Measurements from ENCODE around the gene MEF2D.

The MEF2D gene

DNA sequence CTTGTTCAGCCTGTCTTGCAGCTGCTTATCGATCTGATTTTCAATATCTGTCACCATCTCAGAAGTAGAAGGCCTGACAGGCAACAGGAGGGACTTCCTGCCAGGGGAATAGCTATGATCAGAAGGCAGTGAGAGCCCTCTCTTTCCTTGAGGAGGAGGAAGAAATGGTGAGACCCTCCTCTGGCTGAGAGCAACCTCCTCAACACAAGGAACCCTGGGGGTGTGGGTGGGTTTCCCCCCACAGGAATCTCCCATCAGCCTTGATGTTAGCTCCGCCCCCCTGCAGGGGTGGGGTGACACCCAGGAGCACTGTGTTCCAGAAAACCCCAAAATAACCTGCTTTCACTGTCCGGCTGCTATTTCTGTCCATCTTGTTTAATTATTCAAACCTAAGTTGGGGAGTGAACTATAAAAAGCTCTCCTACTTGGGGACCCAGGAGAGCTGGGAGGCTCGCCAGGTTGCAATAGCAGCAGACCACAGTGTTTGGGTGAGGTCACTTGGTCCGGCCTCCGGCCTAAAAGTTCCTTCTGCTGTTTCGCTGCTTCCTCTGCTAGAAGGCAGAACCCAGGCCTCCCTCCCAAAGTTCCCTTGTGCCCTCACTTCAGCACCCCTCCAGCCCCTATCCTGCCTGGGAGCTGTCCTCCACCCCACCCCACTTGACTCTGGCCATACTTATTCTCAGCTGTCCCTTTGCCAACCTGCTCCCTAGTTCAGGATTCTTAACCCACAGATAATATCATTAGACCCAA, 7.8 kb upstream of the MEF2D start:
- Histone ChIP-seq H3K4me3 (ENCODE audit: low read depth, low read length) (no peak overlapping the region), H3K4me1 (ENCODE audit: control insufficient read depth, insufficient read depth, low read length) (no peaks in the 10 kb centered on the region), H3K9me3 (ENCODE audit: control insufficient read depth, insufficient read depth, low read depth, low read length) (no peaks in the 10 kb centered on the region), H3K27ac (ENCODE audit: extremely low read depth, low read depth, low read length) (no peak overlapping the region), H3K36me3 (ENCODE audit: control insufficient read depth in 2 of 2, insufficient read depth in 1 of 2, low read length in 2 of 2) (no peaks in the 10 kb centered on the region)
- ChIA-PET POLR2A (interaction anchor here (0.6 to 1.2 kb wide), 2 partner anchors 12 to 42 kb away, joined by 4 read pairs; no protein-coding TSS in a partner anchor), CTCF (interaction anchor here (0.6 to 0.9 kb wide), 3 partner anchors 14 to 477 kb away, joined by 3 read pairs; no protein-coding TSS in a partner anchor)
- no peak for TF ChIP-seq ZNF302 (tag by site-specific recombination; IDR thresholded peaks at IDR 0.05; ENCODE audit: low read depth)
- TF ChIP-seq ZIC2 (tag by site-specific recombination; IDR thresholded peaks at IDR 0.05), result no peak
- TF ChIP-seq, protein P1, sequence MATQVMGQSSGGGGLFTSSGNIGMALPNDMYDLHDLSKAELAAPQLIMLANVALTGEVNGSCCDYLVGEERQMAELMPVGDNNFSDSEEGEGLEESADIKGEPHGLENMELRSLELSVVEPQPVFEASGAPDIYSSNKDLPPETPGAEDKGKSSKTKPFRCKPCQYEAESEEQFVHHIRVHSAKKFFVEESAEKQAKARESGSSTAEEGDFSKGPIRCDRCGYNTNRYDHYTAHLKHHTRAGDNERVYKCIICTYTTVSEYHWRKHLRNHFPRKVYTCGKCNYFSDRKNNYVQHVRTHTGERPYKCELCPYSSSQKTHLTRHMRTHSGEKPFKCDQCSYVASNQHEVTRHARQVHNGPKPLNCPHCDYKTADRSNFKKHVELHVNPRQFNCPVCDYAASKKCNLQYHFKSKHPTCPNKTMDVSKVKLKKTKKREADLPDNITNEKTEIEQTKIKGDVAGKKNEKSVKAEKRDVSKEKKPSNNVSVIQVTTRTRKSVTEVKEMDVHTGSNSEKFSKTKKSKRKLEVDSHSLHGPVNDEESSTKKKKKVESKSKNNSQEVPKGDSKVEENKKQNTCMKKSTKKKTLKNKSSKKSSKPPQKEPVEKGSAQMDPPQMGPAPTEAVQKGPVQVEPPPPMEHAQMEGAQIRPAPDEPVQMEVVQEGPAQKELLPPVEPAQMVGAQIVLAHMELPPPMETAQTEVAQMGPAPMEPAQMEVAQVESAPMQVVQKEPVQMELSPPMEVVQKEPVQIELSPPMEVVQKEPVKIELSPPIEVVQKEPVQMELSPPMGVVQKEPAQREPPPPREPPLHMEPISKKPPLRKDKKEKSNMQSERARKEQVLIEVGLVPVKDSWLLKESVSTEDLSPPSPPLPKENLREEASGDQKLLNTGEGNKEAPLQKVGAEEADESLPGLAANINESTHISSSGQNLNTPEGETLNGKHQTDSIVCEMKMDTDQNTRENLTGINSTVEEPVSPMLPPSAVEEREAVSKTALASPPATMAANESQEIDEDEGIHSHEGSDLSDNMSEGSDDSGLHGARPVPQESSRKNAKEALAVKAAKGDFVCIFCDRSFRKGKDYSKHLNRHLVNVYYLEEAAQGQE (tag by site-specific recombination; IDR thresholded peaks at IDR 0.05), result peak; percentile 71
- 0 out of 2 replicates have a peak, but pooled peaks have one; percentile 8 for TF ChIP-seq EGR2 (tag by site-specific recombination; IDR thresholded peaks at IDR 0.05; ENCODE audit: low read depth)
- no peak for TF ChIP-seq MYNN (tag by site-specific recombination; IDR thresholded peaks at IDR 0.05; ENCODE audit: borderline replicate concordance)
- no peak for TF ChIP-seq ZNF521 (tag by site-specific recombination; IDR thresholded peaks at IDR 0.05)
- no peak for TF ChIP-seq ZNF529 (tag by site-specific recombination; IDR thresholded peaks at IDR 0.05; ENCODE audit: insufficient replicate concordance)
- TF ChIP-seq ZBTB7A (tag by site-specific recombination; IDR thresholded peaks at IDR 0.05; ENCODE audit: low read depth), result no peak

DNA sequence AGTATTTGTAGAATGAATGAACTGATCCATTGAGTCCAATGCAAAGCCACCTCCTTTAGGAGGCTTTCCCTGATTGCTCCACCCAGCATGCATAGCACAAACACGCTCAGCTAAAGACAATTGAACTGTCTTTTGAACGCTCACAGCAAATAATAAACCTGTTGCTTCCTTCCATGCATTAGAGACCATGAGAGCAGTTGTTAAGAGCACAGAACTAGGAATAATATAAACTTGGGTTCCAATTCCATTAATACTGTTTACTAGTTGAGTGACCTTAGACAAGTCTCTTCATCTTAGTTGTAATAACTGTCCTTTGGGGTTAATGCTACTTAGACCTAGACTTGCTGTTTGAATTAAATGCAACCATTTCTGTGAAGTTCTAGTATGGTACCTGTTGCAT, 5.9 kb upstream of the MEF2D start:
- ChIA-PET POLR2A (no interaction called here), CTCF (interaction anchor here (0.6 to 1.2 kb wide), 3 partner anchors 26 to 737 kb away, joined by 3 to 4 read pairs (median 3); no protein-coding TSS in a partner anchor)
- H3K4me1 ChIP-seq (ENCODE audit: control insufficient read depth, insufficient read depth, low read length), result no peaks in the 10 kb centered on the region
- no peaks in the 10 kb centered on the region for H3K36me3 ChIP-seq (ENCODE audit: control insufficient read depth in 2 of 2, insufficient read depth in 1 of 2, low read length in 2 of 2)
- H3K4me3 ChIP-seq (ENCODE audit: low read depth, low read length), result no peak overlapping the region
- TF ChIP-seq SCRT1 (tag by site-specific recombination; IDR thresholded peaks at IDR 0.05; ENCODE audit: borderline replicate concordance) (0 out of 2 replicates have a peak, but pooled peaks have one; percentile 39), ZNF324 (tag by site-specific recombination; IDR thresholded peaks at IDR 0.05) (no peak), SCRT2 (tag by site-specific recombination; IDR thresholded peaks at IDR 0.05) (peak; percentile 90), ZNF660 (tag by site-specific recombination; IDR thresholded peaks at IDR 0.05) (no peak), ZBTB49 (tag by site-specific recombination; IDR thresholded peaks at IDR 0.05; ENCODE audit: low read depth) (no peak)
- no peak overlapping the region for H3K27ac ChIP-seq (ENCODE audit: extremely low read depth, low read depth, low read length)
- no peaks in the 10 kb centered on the region for H3K9me3 ChIP-seq (ENCODE audit: control insufficient read depth, insufficient read depth, low read depth, low read length)

DNA sequence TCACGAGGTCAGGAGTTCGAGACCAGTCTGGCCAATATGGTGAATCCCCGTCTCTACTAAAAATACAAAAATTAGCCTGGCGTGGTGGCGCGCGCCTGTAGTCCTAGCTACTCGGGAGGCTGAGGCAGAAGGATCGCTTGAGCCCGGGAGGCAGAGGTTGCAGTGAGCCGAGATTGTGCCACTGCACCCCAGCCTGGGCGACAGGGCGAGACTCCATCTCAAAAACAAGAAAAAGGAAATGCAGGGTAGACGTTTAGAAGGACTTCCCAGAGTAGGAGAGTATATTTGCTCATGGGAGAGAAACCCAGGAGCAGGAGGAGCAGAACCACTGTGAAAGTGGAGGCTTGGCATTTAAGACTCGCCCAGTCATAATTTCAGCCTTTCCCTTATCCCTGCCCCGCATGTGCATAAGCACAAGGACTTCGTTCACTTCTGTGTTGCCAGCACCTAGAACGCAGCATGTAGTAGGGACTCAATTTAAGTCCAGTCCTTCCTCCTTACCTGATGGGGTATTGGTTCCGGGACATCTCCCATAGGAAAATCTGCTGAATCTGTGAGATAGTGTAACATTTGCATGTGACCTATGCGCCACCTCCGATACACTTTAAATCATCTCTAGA, 5.2 kb upstream of the MEF2D start:
- CTCF ChIA-PET, result interaction anchor here (0.7 to 1.3 kb wide), 3 partner anchors 23 to 152 kb away, joined by 3 to 4 read pairs (median 3); no protein-coding TSS in a partner anchor
- Histone ChIP-seq H3K27ac (ENCODE audit: extremely low read depth, low read depth, low read length) (no peak overlapping the region), H3K4me3 (ENCODE audit: low read depth, low read length) (no peak overlapping the region), H3K4me1 (ENCODE audit: control insufficient read depth, insufficient read depth, low read length) (no peaks in the 10 kb centered on the region), H3K36me3 (ENCODE audit: control insufficient read depth in 2 of 2, insufficient read depth in 1 of 2, low read length in 2 of 2) (no peaks in the 10 kb centered on the region), H3K9me3 (ENCODE audit: control insufficient read depth, insufficient read depth, low read depth, low read length) (no peaks in the 10 kb centered on the region)
- POLR2A ChIA-PET, result interaction anchor here (0.6 to 1.3 kb wide), 6 partner anchors 13 to 124 kb away, joined by 3 to 7 read pairs (median 4); partner anchors contain the start of gene NAXE
- TF ChIP-seq PRDM1 (tag by site-specific recombination; IDR thresholded peaks at IDR 0.05) (no peak), ZNF548 (tag by site-specific recombination; IDR thresholded peaks at IDR 0.05) (0 out of 2 replicates have a peak, but pooled peaks have one; percentile 17), ZNF768 (tag by site-specific recombination; IDR thresholded peaks at IDR 0.05) (no peak), ZNF843 (tag by site-specific recombination; IDR thresholded peaks at IDR 0.05) (no peak), ZNF521 (tag by site-specific recombination; IDR thresholded peaks at IDR 0.05) (no peak), KLF9 (tag by site-specific recombination; IDR thresholded peaks at IDR 0.05; ENCODE audit: low read depth) (no peak), ZNF549 (tag by site-specific recombination; IDR thresholded peaks at IDR 0.05) (no peak), ZNF837 (tag by site-specific recombination; IDR thresholded peaks at IDR 0.05) (no peak)
- TF ChIP-seq, protein P2, sequence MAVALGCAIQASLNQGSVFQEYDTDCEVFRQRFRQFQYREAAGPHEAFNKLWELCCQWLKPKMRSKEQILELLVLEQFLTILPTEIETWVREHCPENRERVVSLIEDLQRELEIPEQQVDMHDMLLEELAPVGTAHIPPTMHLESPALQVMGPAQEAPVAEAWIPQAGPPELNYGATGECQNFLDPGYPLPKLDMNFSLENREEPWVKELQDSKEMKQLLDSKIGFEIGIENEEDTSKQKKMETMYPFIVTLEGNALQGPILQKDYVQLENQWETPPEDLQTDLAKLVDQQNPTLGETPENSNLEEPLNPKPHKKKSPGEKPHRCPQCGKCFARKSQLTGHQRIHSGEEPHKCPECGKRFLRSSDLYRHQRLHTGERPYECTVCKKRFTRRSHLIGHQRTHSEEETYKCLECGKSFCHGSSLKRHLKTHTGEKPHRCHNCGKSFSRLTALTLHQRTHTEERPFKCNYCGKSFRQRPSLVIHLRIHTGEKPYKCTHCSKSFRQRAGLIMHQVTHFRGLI (tag by site-specific recombination; IDR thresholded peaks at IDR 0.05), result no peak
